Activated effector memory CD4-positive, alpha-beta T cell treated with anti-CD3 and anti-CD28 coated beads, Interleukin-2, amount 50 U/mL, for 16 hours (primary cell): Measurements from ENCODE around the gene CMYA5.
"Not testable (repeated sequence)": the region's sequence is repeated elsewhere in the genome, so short reads cannot be mapped to it uniquely, and the experiment has no call there.

ENCODE experiments used
- DNase-seq: peaks from one replicate; pipeline ENCODE4 v3.0.0-alpha.2; 2020

The CMYA5 gene

GRCh38 chr5:79753092-79753491 is 63.5 kb downstream of the CMYA5 start:
- DNase-seq: no peak

GRCh38 chr5:79753877-79754645 is 64.4 kb downstream of the CMYA5 start:
- no peak for DNase-seq

DNA sequence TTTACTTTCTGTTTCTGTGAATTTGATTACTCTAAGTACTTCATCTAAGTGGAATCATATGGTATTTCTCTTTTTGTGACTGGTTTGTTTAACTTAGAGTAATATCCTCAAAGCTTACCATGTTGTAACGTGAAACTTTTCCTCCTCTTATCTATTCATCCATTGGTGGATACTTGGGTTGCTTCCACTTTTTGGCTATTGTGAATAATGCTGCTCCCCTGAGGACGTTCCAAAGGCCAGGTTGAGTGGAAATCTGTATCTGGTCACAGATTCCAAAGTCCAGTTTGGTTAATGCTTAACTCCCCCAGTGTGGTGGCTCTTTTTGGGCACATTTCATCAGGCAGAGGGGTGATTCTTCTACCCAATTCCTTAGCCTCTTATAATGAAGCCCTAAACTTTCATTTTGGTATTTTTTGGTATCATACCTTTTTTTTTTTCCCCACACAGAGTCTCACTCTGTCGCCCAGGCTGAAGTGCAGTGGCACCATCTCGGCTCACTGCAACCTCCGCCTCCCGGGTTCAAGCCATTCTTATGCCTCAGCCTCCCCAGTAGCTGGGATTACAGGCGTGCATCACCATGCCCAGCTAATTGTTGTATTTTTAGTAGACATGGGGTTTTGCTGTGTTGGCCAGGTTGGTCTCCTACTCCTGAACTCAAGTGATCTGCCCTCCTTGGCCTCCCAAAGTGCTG is 65.4 kb downstream of the CMYA5 start:
- no peak for DNase-seq

- no peak for DNase-seq
These were observed 66.4 kb downstream of the CMYA5 start for GRCh38 chr5:79756076-79756475.

DNA sequence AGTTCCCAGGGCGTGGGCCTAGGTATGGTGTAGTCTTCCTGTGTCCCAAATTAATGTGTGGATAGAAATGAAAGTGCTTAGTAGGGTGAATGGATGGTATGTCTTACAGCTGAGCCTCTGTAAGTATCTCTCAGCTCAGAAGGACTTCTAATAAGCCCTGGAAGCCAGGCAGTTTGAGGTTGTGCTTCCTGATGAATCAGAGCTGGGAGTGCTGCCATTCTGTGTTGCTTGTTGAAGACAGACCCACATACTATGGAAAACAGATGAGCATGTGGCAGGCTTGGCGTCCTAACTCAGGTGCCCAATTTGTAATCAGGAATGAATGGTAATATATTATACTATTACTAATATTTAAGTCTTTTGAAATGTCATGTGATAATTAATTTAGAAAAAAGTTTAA is 69.8 kb downstream of the CMYA5 start:
- no peak for DNase-seq

DNA sequence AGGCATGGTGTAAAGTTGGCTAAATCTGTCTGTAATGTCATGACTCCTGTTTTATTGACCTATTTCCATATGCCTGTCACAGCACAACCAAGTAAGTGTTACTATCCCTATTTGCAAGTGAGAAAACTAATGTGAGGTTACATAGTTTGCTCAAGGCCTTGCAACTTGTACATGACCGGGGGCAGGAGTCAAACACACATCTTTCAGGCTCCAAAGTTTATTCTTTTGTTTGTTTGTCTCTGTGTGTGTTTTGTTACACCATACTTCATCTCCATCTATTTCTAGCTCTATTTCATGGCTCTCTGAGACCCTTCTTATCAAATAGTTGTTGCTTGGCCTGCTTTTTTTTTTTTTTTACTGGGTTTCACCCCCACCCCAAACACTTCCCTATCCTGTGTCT is 70.2 kb downstream of the CMYA5 start:
- no peak for DNase-seq

- no peak for DNase-seq
These were observed 73.3 kb downstream of the CMYA5 start for GRCh38 chr5:79762929-79763328.

DNA sequence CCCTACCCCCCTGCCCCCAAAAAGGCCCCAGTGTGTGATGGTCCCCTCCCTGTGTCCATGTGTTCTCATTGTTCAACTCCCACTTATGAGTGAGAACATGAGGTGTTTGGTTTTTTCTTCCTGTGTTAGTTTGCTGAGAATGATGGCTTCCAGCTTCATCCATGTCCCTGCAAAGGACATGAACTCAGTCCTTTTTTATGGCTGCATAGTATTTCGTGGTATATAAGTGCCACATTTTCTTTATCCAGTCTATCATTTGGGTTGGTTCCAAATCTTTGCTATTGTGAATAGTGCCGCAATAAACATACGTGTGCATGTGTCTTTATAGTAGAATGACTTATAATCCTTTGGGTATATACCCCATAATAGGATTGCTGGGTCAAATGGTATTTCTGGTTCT is 74.5 kb downstream of the CMYA5 start:
- DNase-seq: not testable (repeated sequence)

- no peak for DNase-seq
These were observed 81.8 kb downstream of the CMYA5 start for GRCh38 chr5:79771387-79771786.

- DNase-seq: no peak
These were observed 83.0 kb downstream of the CMYA5 start for GRCh38 chr5:79772651-79773050.

DNA sequence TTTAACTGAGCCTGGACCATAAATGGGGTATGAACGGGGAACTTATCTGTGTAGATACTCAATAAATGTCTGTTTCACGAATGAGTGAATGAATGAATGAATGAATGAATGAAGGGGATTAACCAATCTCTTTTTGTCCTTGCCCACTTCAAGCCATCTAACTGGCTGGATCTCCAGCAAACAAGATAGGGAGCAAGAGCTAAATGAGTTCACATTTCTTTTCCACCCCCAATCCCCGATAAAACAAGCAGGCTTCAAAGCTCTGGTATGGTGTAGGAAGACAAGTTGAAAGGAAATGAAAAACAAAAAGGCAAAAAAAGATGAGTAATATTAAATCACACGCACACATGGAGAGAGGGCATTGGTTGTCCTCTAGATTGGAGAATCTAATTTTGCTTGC is 84.0 kb downstream of the CMYA5 start:
- no peak for DNase-seq

DNA sequence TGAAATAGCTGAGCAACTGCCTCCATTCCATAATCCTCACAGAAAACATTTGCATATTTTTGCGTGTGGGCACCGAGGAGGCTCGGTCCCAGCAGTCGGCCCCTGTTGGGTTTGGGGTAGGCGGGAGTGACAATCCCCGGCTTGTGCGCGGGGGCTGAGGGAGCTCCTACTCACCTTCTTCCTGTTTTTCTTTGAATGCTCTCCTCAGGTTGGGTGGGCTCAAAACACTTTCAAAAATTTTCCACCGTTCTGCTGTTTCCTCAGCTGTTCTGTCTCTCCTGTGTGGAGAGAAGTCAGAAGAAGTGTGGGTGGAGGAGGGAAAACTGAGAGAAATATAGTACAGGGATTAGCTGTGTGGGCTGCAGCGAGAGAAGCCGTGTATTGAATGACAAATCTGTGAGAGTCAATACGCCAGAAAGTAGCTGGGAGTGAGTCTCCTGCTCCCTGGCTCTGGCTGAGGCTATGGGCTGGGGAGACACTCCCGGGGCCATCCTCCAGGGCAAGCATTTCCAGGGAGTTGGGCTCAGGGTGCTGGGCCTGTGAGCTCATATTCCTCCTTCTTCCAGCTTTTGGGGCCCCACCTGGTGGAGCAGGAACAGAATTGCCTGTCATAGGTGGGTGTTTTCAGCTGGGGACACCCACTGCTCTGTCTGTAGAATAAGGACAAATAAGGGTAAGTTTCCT is 84.7 kb downstream of the CMYA5 start:
- no peak for DNase-seq

DNA sequence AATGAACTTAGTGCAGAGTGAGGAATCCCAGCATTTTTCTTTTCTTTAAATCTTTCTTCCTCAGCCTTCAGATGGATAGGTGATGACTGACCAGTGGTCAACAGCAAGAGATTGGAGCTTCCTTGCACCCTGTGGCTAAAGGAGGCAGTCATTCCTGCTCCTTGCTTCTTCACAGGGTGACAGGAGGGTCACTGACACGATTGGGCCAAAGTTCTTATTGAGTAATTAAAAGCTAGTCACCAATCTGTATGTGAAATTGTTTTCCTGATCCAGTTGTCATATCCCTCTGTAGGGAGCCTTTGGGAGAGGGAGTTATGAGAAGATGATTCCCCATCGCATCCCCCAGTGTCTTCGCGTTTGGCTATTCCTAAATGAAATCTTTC is 85.2 kb downstream of the CMYA5 start:
- DNase-seq: no peak

- not testable (repeated sequence) for DNase-seq
These were observed 95.1 kb downstream of the CMYA5 start for GRCh38 chr5:79784741-79785140.

DNA sequence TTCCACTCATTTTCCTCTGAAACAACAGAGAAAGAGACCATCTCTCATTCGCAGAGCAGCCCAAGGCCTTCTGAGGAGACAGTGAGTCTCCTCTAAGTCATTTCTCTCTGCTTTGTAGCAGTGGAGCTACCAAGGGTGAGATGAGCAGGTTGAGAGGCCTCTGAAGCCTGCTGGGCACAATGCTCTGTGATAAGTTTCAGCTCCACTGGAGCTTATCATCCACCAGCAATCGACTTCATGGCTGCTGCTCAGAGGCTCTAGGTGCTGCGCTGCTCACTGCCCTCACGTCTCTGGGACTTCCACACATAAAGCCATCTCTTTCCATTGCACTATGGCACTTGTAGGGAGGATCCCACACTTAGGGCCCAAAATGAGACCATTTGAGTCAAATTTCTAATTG is 96.3 kb downstream of the CMYA5 start:
- no peak for DNase-seq

DNA sequence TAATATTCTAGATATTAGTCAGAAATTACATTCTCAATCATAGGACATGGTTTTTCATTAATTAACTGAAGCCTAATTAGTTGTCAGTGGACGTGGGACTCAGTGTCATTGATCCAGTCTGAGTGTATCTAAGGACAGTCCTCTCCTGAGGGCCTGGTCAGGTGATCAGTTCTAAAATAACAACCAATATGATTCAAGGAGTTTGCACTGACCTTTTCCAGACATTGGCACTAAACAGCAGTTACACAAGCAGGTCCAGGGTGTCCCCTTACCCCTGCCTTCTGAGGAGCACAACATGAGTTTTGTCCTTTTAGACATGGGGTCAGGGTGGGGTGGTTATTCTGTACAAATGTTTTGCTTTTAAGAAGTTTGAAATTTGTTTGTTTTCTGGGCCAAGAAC is 97.8 kb downstream of the CMYA5 start:
- DNase-seq: no peak

DNA sequence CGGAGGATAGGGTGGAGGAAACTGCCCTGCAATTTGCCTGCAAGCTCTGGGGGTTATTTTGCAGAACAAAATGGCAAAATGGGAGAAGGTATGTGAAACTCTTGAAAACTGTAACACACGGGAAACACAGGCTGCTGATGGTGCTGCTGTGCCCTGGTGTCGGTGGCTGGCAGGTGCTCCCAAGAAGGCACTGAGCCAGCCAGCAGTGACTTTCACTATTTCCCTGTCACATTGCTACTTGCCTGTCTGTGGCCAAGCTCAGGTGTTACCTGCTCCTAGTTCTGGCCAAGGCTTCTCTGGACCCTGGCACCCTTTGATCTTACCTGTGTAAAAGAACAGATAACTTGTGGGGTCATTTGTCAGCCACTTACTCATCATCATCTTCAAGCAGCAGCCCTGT is 102.2 kb downstream of the CMYA5 start:
- DNase-seq: no peak

DNA sequence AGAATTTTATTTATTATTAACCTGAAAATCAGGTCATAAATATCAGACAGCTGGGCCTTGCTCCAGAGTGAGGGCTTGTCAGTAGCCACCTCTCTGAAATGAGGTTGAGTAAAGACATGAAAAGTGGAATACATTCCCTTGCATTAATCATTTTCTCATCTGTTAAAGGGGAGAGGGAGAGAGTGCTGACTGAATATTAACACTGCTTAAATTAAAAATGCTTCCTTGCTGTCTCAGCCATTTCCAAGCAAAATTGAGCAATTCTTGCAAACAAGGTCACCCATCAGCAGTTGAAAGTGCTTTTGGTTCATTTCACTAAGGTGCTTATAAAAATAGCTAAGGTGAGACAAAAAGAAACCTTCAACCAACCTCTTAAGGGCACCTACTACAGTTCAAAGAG is 102.8 kb downstream of the CMYA5 start:
- no peak for DNase-seq

DNA sequence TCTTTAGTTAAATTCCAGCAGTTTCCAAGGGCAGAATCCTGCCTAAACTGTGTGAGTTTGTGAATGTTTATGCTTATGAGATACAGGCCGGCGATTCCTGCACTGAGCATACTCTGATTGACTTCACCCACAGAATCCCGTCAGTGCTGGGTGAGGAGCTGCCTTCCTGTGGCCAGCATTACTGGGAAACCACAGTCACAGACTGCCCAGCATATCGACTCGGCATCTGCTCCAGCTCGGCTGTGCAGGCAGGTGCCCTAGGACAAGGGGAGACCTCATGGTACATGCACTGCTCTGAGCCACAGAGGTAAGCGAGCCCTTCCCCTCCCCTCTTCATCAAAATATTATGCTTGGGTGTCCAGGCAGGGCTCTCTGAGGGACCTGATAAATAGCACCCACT is 103.7 kb downstream of the CMYA5 start:
- no peak for DNase-seq

GRCh38 chr5:79793722-79794121 is 104.1 kb downstream of the CMYA5 start:
- DNase-seq: no peak

- DNase-seq: no peak
These were observed 104.7 kb downstream of the CMYA5 start for GRCh38 chr5:79794347-79794746.

- DNase-seq: no peak
These were observed 106.2 kb downstream of the CMYA5 start for GRCh38 chr5:79795764-79796398.

- no peak for DNase-seq
These were observed 109.4 kb downstream of the CMYA5 start for GRCh38 chr5:79798893-79799590.
